Measurements from ENCODE around the gene RHOJ. TPM values are rescaled to one million over a fixed set of nuclear protein-coding genes. Genes with fewer than 3 reads are reported as not detected.

RHOJ gene
- total and polyA plus RNA-seq, 10 of the 15 experiments (the other 5 are each of a cell fraction or from before 2014, with no cell fraction given), result not detected

- no peak overlapping the region for H3K9ac ChIP-seq (ENCODE audit: control insufficient read depth, insufficient read depth, low read length)
- intact Hi-C loops (cut with micrococcal nuclease; ENCODE audit: unreplicated experiment) (no loop called here), in situ Hi-C loops (cut with MboI) (no loop called here)
- WGBS (ENCODE audit: insufficient coverage, insufficient replicate concordance, low lambda C conversion rate, missing lambda C conversion rate), result 12% methylated on average over 11 of the region's 11 CpGs
- H3K4me3 ChIP-seq, result no peak overlapping the region
- H3K79me2 ChIP-seq (ENCODE audit: control insufficient read depth, insufficient read depth, low read length), result no peaks in the 10 kb centered on the region
- H2AFZ ChIP-seq (ENCODE audit: control insufficient read depth, low read depth, low read length), result no peak overlapping the region
- H4K20me1 ChIP-seq (ENCODE audit: control insufficient read depth, insufficient read depth), result no peaks in the 10 kb centered on the region
- RAD21 ChIA-PET (ENCODE audit: unreplicated experiment), result no interaction called here
- CTCF ChIA-PET, result no interaction called here
- peaks cover 0 to 8% of the 10 kb centered on the region in 2 experiments; a peak in 3 of 4 replicates for H3K27me3 ChIP-seq (replicated peaks in 1 of 2; ENCODE audit: control insufficient read depth in 2 of 2, insufficient read depth in 2 of 2, low read length in 1 of 2)
- POLR2A ChIA-PET, result no interaction called here
- no peaks in the 10 kb centered on the region for H3K36me3 ChIP-seq (ENCODE audit: control insufficient read depth in 2 of 2, insufficient read depth in 2 of 2, low read length in 1 of 2)
- FAIRE-seq, result no peak
- DNase-seq (ENCODE audit: low read depth, low spot score), result no peak
- H3K27ac ChIP-seq (ENCODE audit: control insufficient read depth, insufficient read depth), result no peak overlapping the region
- no peak for TF ChIP-seq EGR1 (IDR thresholded peaks at IDR 0.05; ENCODE audit: borderline replicate concordance in 1 of 2, low read depth in 2 of 2, low read length in 2 of 2)
- TF ChIP-seq ESRRA (IDR thresholded peaks at IDR 0.05; ENCODE audit: low read length), result no peak
- no peak for TF ChIP-seq PRDM15 (CRISPR knock-in tag; IDR thresholded peaks at IDR 0.05)
- no peak for TF ChIP-seq YY1 (IDR thresholded peaks at IDR 0.05; ENCODE audit: low read depth, low read length)
- no peak for TF ChIP-seq EED (IDR thresholded peaks at IDR 0.05; ENCODE audit: low read depth)
- TF ChIP-seq MXI1 (IDR thresholded peaks at IDR 0.05; ENCODE audit: low read depth, low read length), result no peak
- TF ChIP-seq, protein P1, sequence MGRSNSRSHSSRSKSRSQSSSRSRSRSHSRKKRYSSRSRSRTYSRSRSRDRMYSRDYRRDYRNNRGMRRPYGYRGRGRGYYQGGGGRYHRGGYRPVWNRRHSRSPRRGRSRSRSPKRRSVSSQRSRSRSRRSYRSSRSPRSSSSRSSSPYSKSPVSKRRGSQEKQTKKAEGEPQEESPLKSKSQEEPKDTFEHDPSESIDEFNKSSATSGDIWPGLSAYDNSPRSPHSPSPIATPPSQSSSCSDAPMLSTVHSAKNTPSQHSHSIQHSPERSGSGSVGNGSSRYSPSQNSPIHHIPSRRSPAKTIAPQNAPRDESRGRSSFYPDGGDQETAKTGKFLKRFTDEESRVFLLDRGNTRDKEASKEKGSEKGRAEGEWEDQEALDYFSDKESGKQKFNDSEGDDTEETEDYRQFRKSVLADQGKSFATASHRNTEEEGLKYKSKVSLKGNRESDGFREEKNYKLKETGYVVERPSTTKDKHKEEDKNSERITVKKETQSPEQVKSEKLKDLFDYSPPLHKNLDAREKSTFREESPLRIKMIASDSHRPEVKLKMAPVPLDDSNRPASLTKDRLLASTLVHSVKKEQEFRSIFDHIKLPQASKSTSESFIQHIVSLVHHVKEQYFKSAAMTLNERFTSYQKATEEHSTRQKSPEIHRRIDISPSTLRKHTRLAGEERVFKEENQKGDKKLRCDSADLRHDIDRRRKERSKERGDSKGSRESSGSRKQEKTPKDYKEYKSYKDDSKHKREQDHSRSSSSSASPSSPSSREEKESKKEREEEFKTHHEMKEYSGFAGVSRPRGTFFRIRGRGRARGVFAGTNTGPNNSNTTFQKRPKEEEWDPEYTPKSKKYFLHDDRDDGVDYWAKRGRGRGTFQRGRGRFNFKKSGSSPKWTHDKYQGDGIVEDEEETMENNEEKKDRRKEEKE (IDR thresholded peaks at IDR 0.05), result no peak
- TF ChIP-seq TAF1 (IDR thresholded peaks at IDR 0.05; ENCODE audit: borderline replicate concordance, low read depth, low read length), result no peak
- TF ChIP-seq SPI1 (IDR thresholded peaks at IDR 0.05; ENCODE audit: borderline replicate concordance, insufficient read depth, low read depth, low read length), result no peak
- H3K4me2 ChIP-seq (ENCODE audit: control insufficient read depth, insufficient read depth), result no peak overlapping the region
- no TSS peak for BruUV-seq (replicated peaks)
- H3K9me3 ChIP-seq (replicated peaks; ENCODE audit: control insufficient read depth, insufficient read depth, low read length), result no peaks in the 10 kb centered on the region
- no peaks in the 10 kb centered on the region for H3K4me1 ChIP-seq (ENCODE audit: control insufficient read depth, insufficient read depth, low read length)
- SMC1A ChIA-PET (ENCODE audit: uncharacterized antibody, unreplicated experiment), result no interaction called here
- no peak for ATAC-seq
These were observed 431 bp upstream of the RHOJ start for GRCh38 chr14:63203618-63204406.
